H9 (cell line): Measurements from ENCODE around the gene LHFPL6. TPM values are rescaled to one million over a fixed set of nuclear protein-coding genes. Genes with fewer than 3 reads are reported as not detected.

Experiments used
- DNase-seq: peaks from one replicate; pipeline ENCODE4 v3.0.0-alpha.2; 2017
- H2AFZ ChIP-seq: one replicate; pipeline ENCODE4 v1.6.1; 2013; ENCODE audit warnings: mild to moderate bottlenecking, low read length, control low read depth, moderate library complexity
- H2AK5ac ChIP-seq: 2 replicates; pipeline ENCODE4 v1.6.1; 2013; ENCODE audit warnings: low read length, control low read depth, mixed read lengths; ENCODE audit not compliant: insufficient read length
- H2BK120ac ChIP-seq: one replicate; pipeline ENCODE4 v1.6.1; 2013; ENCODE audit warnings: low read depth, mild to moderate bottlenecking, low read length, control low read depth, inconsistent platforms; ENCODE audit not compliant: poor library complexity, severe bottlenecking
- H2BK12ac ChIP-seq: 2 replicates; pipeline ENCODE4 v1.6.1; 2013; ENCODE audit warnings: low read length, control low read depth, mixed read lengths, low read depth; ENCODE audit not compliant: insufficient read length
- H2BK15ac ChIP-seq: 2 replicates; pipeline ENCODE4 v1.6.1; 2013; ENCODE audit warnings: low read depth, low read length, control low read depth
- H2BK20ac ChIP-seq: one replicate; pipeline ENCODE4 v1.6.1; 2013; ENCODE audit warnings: low read depth, mild to moderate bottlenecking, low read length, control low read depth, inconsistent platforms; ENCODE audit not compliant: poor library complexity, severe bottlenecking
- H2BK5ac ChIP-seq: 2 replicates; pipeline ENCODE4 v1.6.1; 2013; ENCODE audit warnings: low read length, control low read depth, mixed read lengths; ENCODE audit not compliant: insufficient read length
- H3K14ac ChIP-seq: 2 replicates; pipeline ENCODE4 v1.6.1; 2013; ENCODE audit warnings: low read length, control low read depth; ENCODE audit not compliant: insufficient read depth
- H3K18ac ChIP-seq: 2 replicates; pipeline ENCODE4 v1.6.1; 2013; ENCODE audit warnings: low read depth, mild to moderate bottlenecking, mixed read lengths, low read length, control low read depth; ENCODE audit not compliant: insufficient read length
- H3K23ac ChIP-seq: 2 replicates; pipeline ENCODE4 v1.6.1; 2013; ENCODE audit warnings: low read length, control low read depth, mixed read lengths, low read depth; ENCODE audit not compliant: insufficient read length
- H3K23me2 ChIP-seq: 2 replicates; pipeline ENCODE4 v1.6.1; 2013; ENCODE audit warnings: low read depth, mild to moderate bottlenecking, mixed read lengths, low read length, control low read depth; ENCODE audit not compliant: insufficient read length, poor library complexity, severe bottlenecking
- H3K27ac ChIP-seq: 2 replicates; pipeline ENCODE4 v1.5.1; 2013; ENCODE audit warnings: low read length, control low read depth, mixed read lengths, low read depth; ENCODE audit not compliant: insufficient read length
- H3K27me3 ChIP-seq: 2 replicates; pipeline ENCODE4 v1.6.1; 2013; ENCODE audit warnings: low read length, control low read depth, inconsistent platforms; ENCODE audit not compliant: insufficient read depth
- H3K4ac ChIP-seq: 2 replicates; pipeline ENCODE4 v1.6.1; 2013; ENCODE audit warnings: low read depth, mild to moderate bottlenecking, control low read depth, inconsistent platforms, low read length, moderate library complexity
- H3K4me1 ChIP-seq: 2 replicates; pipeline ENCODE4 v1.6.1; 2013; ENCODE audit warnings: low read length, control low read depth, inconsistent platforms; ENCODE audit not compliant: insufficient read depth
- H3K4me2 ChIP-seq: 2 replicates; pipeline ENCODE4 v1.6.1; 2013; ENCODE audit warnings: low read length, control low read depth, mixed read lengths; ENCODE audit not compliant: insufficient read length, insufficient read depth
- H3K56ac ChIP-seq: 2 replicates; pipeline ENCODE4 v1.6.1; 2013; ENCODE audit warnings: low read depth, mild to moderate bottlenecking, mixed read lengths, low read length, control low read depth; ENCODE audit not compliant: insufficient read length
- H3K79me1 ChIP-seq: 2 replicates; pipeline ENCODE4 v1.6.1; 2013; ENCODE audit warnings: low read depth, mild to moderate bottlenecking, moderate library complexity, low read length, control low read depth, inconsistent platforms; ENCODE audit not compliant: insufficient read depth, poor library complexity, severe bottlenecking
- H3K79me2 ChIP-seq: 2 replicates; pipeline ENCODE4 v1.6.1; 2013; ENCODE audit warnings: low read length, control low read depth, inconsistent platforms; ENCODE audit not compliant: insufficient read depth
- H3K9ac ChIP-seq: 2 replicates; pipeline ENCODE4 v1.6.1; 2013; ENCODE audit warnings: low read length, control low read depth, mixed read lengths; ENCODE audit not compliant: insufficient read length; ENCODE audit errors: extremely low read depth
- H3K9me3 ChIP-seq: one replicate; pipeline ENCODE4 v1.6.1; 2013; ENCODE audit warnings: low read depth, low read length, inconsistent platforms; ENCODE audit not compliant: control insufficient read depth
- H3T11ph ChIP-seq: one replicate; pipeline ENCODE4 v1.6.1; 2013; ENCODE audit warnings: mild to moderate bottlenecking, low read length, control low read depth, inconsistent platforms
- H4K20me1 ChIP-seq: one replicate; pipeline ENCODE4 v1.6.1; 2013; ENCODE audit not compliant: control insufficient read depth, insufficient read length, insufficient read depth
- H4K5ac ChIP-seq: 2 replicates; pipeline ENCODE4 v1.6.1; 2013; ENCODE audit warnings: low read depth, mild to moderate bottlenecking, mixed read lengths, low read length, control low read depth; ENCODE audit not compliant: insufficient read length
- H4K8ac ChIP-seq: replicated peaks from 2 replicates; pipeline ENCODE4 v1.6.1; 2013; ENCODE audit warnings: low read length, control low read depth, mixed read lengths, low read depth; ENCODE audit not compliant: insufficient read length
- H4K91ac ChIP-seq: 2 replicates; pipeline ENCODE4 v1.6.1; 2013; ENCODE audit warnings: low read depth, mild to moderate bottlenecking, moderate library complexity, mixed read lengths, low read length, control low read depth; ENCODE audit not compliant: insufficient read length
- H3K27ac Mint-ChIP-seq, 3 experiments: 2 replicates in 2 of 3; 3 replicates in 1 of 3; pipeline ENCODE4 v1.8.0; 2020 to 2021; ENCODE audit warnings: mixed read lengths in 3 of 3, mild to moderate bottlenecking in 1 of 3, moderate library complexity in 1 of 3
- H3K27me3 Mint-ChIP-seq: 2 replicates; pipeline ENCODE4 v1.8.0; 2021; ENCODE audit warnings: low read depth, mild to moderate bottlenecking, moderate library complexity, mixed read lengths
- H3K36me3 Mint-ChIP-seq, 3 experiments: 2 replicates in 2 of 3; 3 replicates in 1 of 3; pipeline ENCODE4 v1.8.0; 2020 to 2021; ENCODE audit warnings: low read depth in 3 of 3, mixed read lengths in 3 of 3; ENCODE audit not compliant: insufficient read depth in 1 of 3
- H3K4me1 Mint-ChIP-seq, 2 experiments: 2 replicates each; pipeline ENCODE4 v1.8.0; 2020; ENCODE audit warnings: mixed read lengths in 2 of 2
- H3K4me3 Mint-ChIP-seq, 2 experiments: 2 replicates in 1 of 2; 3 replicates in 1 of 2; pipeline ENCODE4 v1.8.0; 2020 to 2021; ENCODE audit warnings: mild to moderate bottlenecking in 2 of 2, mixed read lengths in 2 of 2, moderate library complexity in 1 of 2
- H3K9me3 Mint-ChIP-seq, 2 experiments: 2 replicates in 1 of 2; 3 replicates in 1 of 2; pipeline ENCODE4 v1.8.0; 2020; ENCODE audit warnings: mild to moderate bottlenecking in 2 of 2, mixed read lengths in 2 of 2, moderate library complexity in 1 of 2
- CTCF ChIP-seq: fragments of 200-600 bp; sonication (generic); conservative IDR thresholded peaks from 3 replicates; pipeline ENCODE4 v1.8.0; 2021; ENCODE audit warnings: antibody characterized with exemption, mild to moderate bottlenecking
- WGBS: extraction: QIAGEN DNeasy Blood & Tissue Kit; methylation state at CpG from one replicate; pipeline ENCODE4 v1.1.7; 2013; ENCODE audit warnings: missing lambda C conversion rate, low lambda C conversion rate, mixed read lengths; ENCODE audit not compliant: insufficient read length; ENCODE audit errors: extremely low coverage; 5-methylcytosine and 5-hydroxymethylcytosine counted together
- total RNA-seq: library from RNA; stranded (reverse); gene quantifications from 2 replicates; pipeline ENCODE4 v1.2.1, GENCODE V29; 2021

The LHFPL6 gene
- total RNA-seq, 1 experiment from 2014 or later: 3.5 TPM

DNA sequence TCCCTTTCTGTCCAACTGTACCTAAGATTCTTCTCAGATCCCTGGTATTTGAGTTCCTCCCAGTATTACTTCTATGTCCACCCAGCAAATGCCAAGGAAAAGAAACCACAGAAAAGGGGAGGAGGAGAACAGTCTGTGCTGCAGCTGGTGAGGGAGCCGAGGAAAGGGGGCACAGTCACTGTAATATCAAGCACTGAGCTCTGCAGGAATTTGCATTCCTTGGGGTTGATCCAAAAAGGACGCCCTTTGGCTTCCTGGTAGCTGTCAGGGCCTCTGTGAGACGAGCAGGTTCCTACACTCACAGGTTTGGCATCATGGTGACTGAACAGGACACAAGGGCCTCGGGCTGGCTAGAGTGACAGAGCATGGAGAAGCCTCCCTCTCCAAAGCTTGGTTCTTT is 291.4 kb downstream of the LHFPL6 start:
- Mint-ChIP-seq H3K4me3 (no peak overlapping the region), H3K27me3 (peaks cover 3% of the 10 kb centered on the region), H3K4me1 (0 out of 4 replicates have a peak, but pooled peaks cover 0 to 3% of the 10 kb centered on the region in 2 experiments), H3K36me3 (no peaks in the 10 kb centered on the region), H3K9me3 (no peaks in the 10 kb centered on the region), H3K27ac (no peak overlapping the region)
- TF ChIP-seq CTCF: no peak
- H3K4me2 ChIP-seq: no peak overlapping the region
- H4K20me1 ChIP-seq: no peaks in the 10 kb centered on the region
- no CpG with 5 or more reads among the region's 4 CpGs for WGBS
- H3K23me2 ChIP-seq: no peaks in the 10 kb centered on the region
- no peak overlapping the region for H2BK5ac ChIP-seq
- H3K23ac ChIP-seq: no peak overlapping the region
- H4K5ac ChIP-seq: no peak overlapping the region
- H2BK20ac ChIP-seq: no peak overlapping the region
- no peak overlapping the region for H4K8ac ChIP-seq
- no peak overlapping the region for H3T11ph ChIP-seq
- H2BK15ac ChIP-seq: no peak overlapping the region
- DNase-seq: no peak
- H2BK120ac ChIP-seq: no peak overlapping the region
- no peaks in the 10 kb centered on the region for H3K9me3 ChIP-seq
- no peak overlapping the region for H3K18ac ChIP-seq
- H3K79me1 ChIP-seq: no peaks in the 10 kb centered on the region
- no peaks in the 10 kb centered on the region for H3K27me3 ChIP-seq
- H2AFZ ChIP-seq: no peak overlapping the region
- no peak overlapping the region for H3K56ac ChIP-seq
- H4K91ac ChIP-seq: no peak overlapping the region
- H3K4ac ChIP-seq: no peak overlapping the region
- H3K9ac ChIP-seq: no peak overlapping the region
- H3K14ac ChIP-seq: no peak overlapping the region
- no peaks in the 10 kb centered on the region for H3K4me1 ChIP-seq
- no peak overlapping the region for H2AK5ac ChIP-seq
- no peak overlapping the region for H3K27ac ChIP-seq
- no peak overlapping the region for H2BK12ac ChIP-seq
- H3K79me2 ChIP-seq: no peaks in the 10 kb centered on the region
